Adrenal gland (tissue), 5 donors: Measurements from ENCODE around the gene COL1A1.

Experiments
- CTCF ChIP-seq, 6 experiments: fragments of 450-650 bp in 4 of 6; fragments of 200-600 bp in 2 of 6; sonication (generic) in 1 of 6; IDR thresholded peaks; 1 replicate in 5 of 6; 2 replicates in 1 of 6; pipeline versions ENCODE4 v1.5.1 to v1.8.0; 2016 to 2021; ENCODE audit warnings: antibody characterized with exemption in 6 of 6, mild to moderate bottlenecking in 2 of 6, moderate library complexity in 1 of 6
- POLR2A ChIP-seq, 2 donors: fragments of 450-650 bp; IDR thresholded peaks; one replicate each; pipeline ENCODE4 v1.6.1; 2017; ENCODE audit warnings: antibody characterized with exemption in 2 of 2, mild to moderate bottlenecking in 2 of 2, moderate library complexity in 1 of 2
- donor health status: DM: no; HTN: no; CAD: no.

- TF ChIP-seq CTCF (IDR thresholded peaks at IDR 0.05) (peak in 1 of 6 experiments; percentile 4), POLR2A (IDR thresholded peaks at IDR 0.05) (no peak)
These were observed 1.5 kb downstream of the COL1A1 start for GRCh38 chr17:50199803-50200456.
